K562 (cell line): ENCODE data around the gene NMB. TPM values are rescaled to one million over a fixed set of nuclear protein-coding genes. Genes with fewer than 3 reads are reported as not detected.
A peak's percentile ranks its signal among the peaks of the same experiment; 100 is the strongest.

Experiments used
- ATAC-seq: fragments of 200-7000 bp; cut with Tn5 transposase; 3 replicates; pipeline ENCODE4 v1.9.1; 2020; ENCODE audit warnings: moderate library complexity
- BruUV-seq: library from RNA; stranded (reverse); fragments of 400-500 nt; replicated peaks from 2 replicates; lab custom pipeline; 2021; lab: Mats Ljungman, UMichigan
- CTCF ChIA-PET: fragments of 300-600 bp; formaldehyde crosslinking; extraction: SDS; loops from one replicate; lab custom pipeline; 2021; ENCODE audit warnings: low intra/inter-chr PET ratio; lab: Yijun Ruan, JAX
- POLR2A ChIA-PET: fragments of 300-600, 350-650 bp; sonication (Branson Sonifier 250); formaldehyde crosslinking; extraction: SDS; loops from one replicate; lab custom pipeline; 2021; ENCODE audit warnings: antibody characterized with exemption, inconsistent platforms; lab: Yijun Ruan, JAX
- DNase-seq, 4 experiments: peaks; one replicate each; pipeline versions ENCODE4 v3.0.0 to v3.0.0-alpha.2; 2011 to 2018; ENCODE audit warnings: low spot score in 3 of 4, mixed read lengths in 3 of 4; ENCODE audit errors: extremely low read depth in 1 of 4
- FAIRE-seq: peaks from 2 replicates; lab custom pipeline; 2011; peaks lifted over from hg19 to GRCh38; lab: Jason Lieb, UNC
- H2AFZ ChIP-seq: 2 replicates; pipeline ENCODE4 v1.6.0; 2011; ENCODE audit warnings: low read depth, low read length, control low read depth, inconsistent platforms
- H3K27ac ChIP-seq: fragments of 200-600 bp; 3 replicates; pipeline ENCODE4 v1.8.0; 2011; ENCODE audit warnings: low read depth, mild to moderate bottlenecking, control low read depth, inconsistent platforms, low read length, moderate library complexity, mixed read lengths; ENCODE audit errors: extremely low read depth
- H3K27me3 ChIP-seq, 2 experiments: fragments of 300-600 bp in 1 of 2; 2 replicates in 1 of 2; 3 replicates in 1 of 2; pipeline versions ENCODE4 v1.6.0 to v1.8.0; 2011; ENCODE audit warnings: inconsistent platforms in 2 of 2, low read length in 2 of 2, mild to moderate bottlenecking in 1 of 2, mixed read lengths in 1 of 2, moderate library complexity in 1 of 2; ENCODE audit not compliant: control insufficient read depth in 2 of 2, insufficient read depth in 2 of 2
- H3K36me3 ChIP-seq: fragments of 300-600 bp; 3 replicates; pipeline ENCODE4 v1.8.0; 2011; ENCODE audit warnings: mild to moderate bottlenecking, low read length, inconsistent platforms; ENCODE audit not compliant: control insufficient read depth, insufficient read depth
- H3K4me1 ChIP-seq, 2 experiments: fragments of 200-600 bp in 1 of 2; replicated peaks in 1 of 2; 2 replicates in 1 of 2; 3 replicates in 1 of 2; pipeline versions ENCODE4 v1.5.1 to v1.8.0; 2011; ENCODE audit warnings: inconsistent platforms in 2 of 2, low read length in 2 of 2, mild to moderate bottlenecking in 1 of 2, mixed read lengths in 1 of 2, moderate library complexity in 1 of 2; ENCODE audit not compliant: control insufficient read depth in 2 of 2, insufficient read depth in 2 of 2
- H3K4me2 ChIP-seq: 2 replicates; pipeline ENCODE4 v1.6.1; 2011; ENCODE audit warnings: low read length, control low read depth, inconsistent platforms, mixed read lengths; ENCODE audit not compliant: insufficient read depth
- H3K4me3 ChIP-seq: fragments of 200-600 bp; sonication (generic), shearing (Covaris generic); 2 replicates; pipeline ENCODE4 v1.5.1; 2016; ENCODE audit warnings: control low read depth, inconsistent platforms
- H3K79me2 ChIP-seq: fragments of 200-600 bp; 3 replicates; pipeline ENCODE4 v1.8.0; 2011; ENCODE audit warnings: low read length, inconsistent platforms; ENCODE audit not compliant: control insufficient read depth, insufficient read depth
- H3K9ac ChIP-seq, 2 experiments: 2 replicates each; pipeline versions ENCODE4 v1.6.0 to v1.6.1; 2011; ENCODE audit warnings: low read depth in 2 of 2, low read length in 2 of 2, control low read depth in 1 of 2, inconsistent platforms in 1 of 2, mild to moderate bottlenecking in 1 of 2, mixed read lengths in 1 of 2; ENCODE audit not compliant: insufficient read depth in 1 of 2
- H3K9me1 ChIP-seq: one replicate; pipeline ENCODE4 v1.6.0; 2011; ENCODE audit warnings: inconsistent platforms, mild to moderate bottlenecking, low read length, moderate library complexity; ENCODE audit not compliant: control insufficient read depth, insufficient read depth
- H3K9me3 ChIP-seq: replicated peaks from 2 replicates; pipeline ENCODE4 v1.5.1; 2011; ENCODE audit warnings: low read depth, low read length, inconsistent platforms; ENCODE audit not compliant: control insufficient read depth, insufficient read depth
- H4K20me1 ChIP-seq: replicated peaks from 2 replicates; pipeline ENCODE4 v1.6.1; 2011; ENCODE audit warnings: low read length, inconsistent platforms, mixed read lengths; ENCODE audit not compliant: control insufficient read depth, insufficient read depth
- ATF4 ChIP-seq: fragments of 450-650 bp; formaldehyde crosslinking; IDR thresholded peaks from 2 replicates; pipeline ENCODE4 v1.4.0; 2022; ENCODE audit warnings: mild to moderate bottlenecking, moderate library complexity
- BRF1 ChIP-seq: IDR thresholded peaks from 3 replicates; pipeline ENCODE4 v1.6.1; 2011; ENCODE audit warnings: borderline replicate concordance, mild to moderate bottlenecking; ENCODE audit not compliant: insufficient read length; ENCODE audit errors: extremely low read depth
- HMG20A ChIP-seq: fragments of 450-650 bp; formaldehyde crosslinking; conservative IDR thresholded peaks from 2 replicates; pipeline ENCODE4 v1.4.0; 2020; ENCODE audit warnings: mild to moderate bottlenecking, mixed read lengths
- SIX5 ChIP-seq, 2 experiments: IDR thresholded peaks; 2 replicates each; pipeline ENCODE4 v1.6.1; 2011; ENCODE audit warnings: low read length in 2 of 2, borderline replicate concordance in 1 of 2, low read depth in 1 of 2, mild to moderate bottlenecking in 1 of 2, moderate library complexity in 1 of 2; ENCODE audit not compliant: insufficient read depth in 1 of 2
- ZSCAN32 ChIP-seq: fragments of 450-650 bp; formaldehyde crosslinking; IDR thresholded peaks from 2 replicates; pipeline ENCODE4 v1.4.0; 2020; ENCODE audit warnings: mild to moderate bottlenecking, moderate library complexity
- WGBS: fragments of 100-300 bp; shearing (Covaris generic); methylation state at CpG from one replicate; pipeline ENCODE4 v1.1.6; 2016; ENCODE audit warnings: low coverage, mixed read lengths; ENCODE audit not compliant: insufficient coverage; ENCODE audit errors: missing lambda C conversion rate; 5-methylcytosine and 5-hydroxymethylcytosine counted together
- in situ Hi-C: fragments of 300-500 bp; cut with MboI; formaldehyde crosslinking; loops from 4 replicates; pipeline ENCODE4 v1.15.0; 2018; ENCODE audit warnings: inconsistent platforms, mixed read lengths
- intact Hi-C: fragments of 100-400 bp; cut with micrococcal nuclease; formaldehyde crosslinking; loops from 2 replicates; pipeline ENCODE4 v1.14.2; 2022
- polyA plus RNA-seq, 8 experiments: library from polyadenylated mRNA; depleted of rRNA in 4 of 8; stranded (reverse) in 5 of 8; unstranded in 3 of 8; fragments of >200 nt; fragmentation: Nextera tagmentation in 2 of 8; fragmentation: Illumina TruSeq in 1 of 8; extraction: Ambion mirVana in 2 of 8; extraction: Trizol in 1 of 8; gene quantifications; 2 replicates each; pipeline versions ENCODE4 v1.2.1 to v1.2.3, GENCODE V29; 2011 to 2014; ENCODE audit warnings: inconsistent platforms in 1 of 8, missing spikeins in 1 of 8
- total RNA-seq, 7 experiments: library from RNA; depleted of rRNA in 6 of 7; stranded (reverse); fragments of >200 nt in 6 of 7; fragmentation: Illumina TruSeq in 2 of 7; extraction: Trizol in 2 of 7; gene quantifications; 2 replicates each; pipeline versions ENCODE4 v1.2.1 to v1.2.3, GENCODE V29; 2011 to 2021; ENCODE audit warnings: low replicate concordance in 1 of 7

The NMB gene
- total and polyA plus RNA-seq, 9 of the 15 experiments (the other 6 are each of a cell fraction or from before 2014, with no cell fraction given): 0.06 to 0.16 (median 0.09) TPM; not detected in 5

DNA sequence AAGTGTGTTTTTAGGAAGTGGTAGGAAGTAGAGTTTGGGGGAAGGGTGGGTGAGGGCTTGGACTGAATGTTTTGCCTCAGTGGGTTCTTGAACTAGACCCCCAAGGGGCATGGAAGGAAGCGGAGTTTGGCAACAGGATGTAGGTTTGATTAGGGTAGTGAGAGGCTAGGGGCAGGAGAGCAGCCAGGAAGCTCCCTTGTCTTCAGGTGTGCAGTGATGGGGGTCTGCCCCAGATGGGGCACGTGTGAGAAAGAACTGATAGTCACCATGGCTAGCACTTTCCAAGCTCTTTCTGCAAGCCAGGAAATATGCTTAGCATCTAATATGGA lies 52.5 kb downstream of the NMB start:
- ChIA-PET CTCF (no interaction called here), POLR2A (interaction anchor here (1.1 to 1.2 kb wide), 3 partner anchors 16 to 29 kb away, joined by 3 to 6 read pairs (median 4); no protein-coding TSS in a partner anchor)
- intact Hi-C loops: no loop called here
- Histone ChIP-seq H3K36me3 (peaks cover 17% of the 10 kb centered on the region; the same call in 1 of the 3 replicates), H3K9me3 (no peaks in the 10 kb centered on the region), H3K9ac (peak overlapping the region in 1 of 2 experiments; percentile 28; a peak in 1 of 4 replicates), H3K4me2 (no peak overlapping the region), H3K4me1 (peaks cover 5 to 23% of the 10 kb centered on the region in 2 experiments; a peak in 4 of 5 replicates), H2AFZ (no peak overlapping the region), H3K9me1 (no peaks in the 10 kb centered on the region)
- 58% methylated on average over 2 of the region's 2 CpGs for WGBS
- no peak for ATAC-seq
- TF ChIP-seq HMG20A: no peak
- no peak for TF ChIP-seq ATF4 (CRISPR knock-in tag)
- TF ChIP-seq SIX5 (IDR thresholded peaks at IDR 0.05; ENCODE audit: borderline replicate concordance in 1 of 2, insufficient read depth in 1 of 2, low read depth in 1 of 2, low read length in 2 of 2): no peak
- TF ChIP-seq BRF1: no peak
- no peak for TF ChIP-seq ZSCAN32 (CRISPR knock-in tag)
- TF ChIP-seq, all 486 proteins: peak for 0
- no peak for DNase-seq
- Histone ChIP-seq H3K27ac (no peak overlapping the region), H3K79me2 (peaks cover 4% of the 10 kb centered on the region; the same call in 1 of the 3 replicates), H3K27me3 (no peaks in the 10 kb centered on the region), H3K4me3 (no peak overlapping the region), H4K20me1 (no peaks in the 10 kb centered on the region)
- in situ Hi-C loops: no loop called here
- no peak for FAIRE-seq
- BruUV-seq: no TSS peak

Other genes starting within 250 kb of the NMB start
- gene ZSCAN2, start 57.2 kb downstream of the NMB start, total RNA-seq (2014; rRNA removed): 8.7 and 9.2 TPM in 2 replicates
- gene ZSCAN2, start 57.2 kb downstream of the NMB start, total RNA-seq (2014; rRNA removed; fragmentation: Illumina TruSeq; extraction: Trizol): 5.0 and 6.1 TPM in 2 replicates
- 6.6 and 8.3 TPM in 2 replicates for gene ZSCAN2, start 57.2 kb downstream of the NMB start, total RNA-seq (2015; rRNA removed; fragmentation: Illumina TruSeq; extraction: Trizol)
- gene ZSCAN2, start 57.2 kb downstream of the NMB start, total RNA-seq (2021): 6.8 and 7.4 TPM in 2 replicates
- gene ZSCAN2, start 57.2 kb downstream of the NMB start, polyA plus RNA-seq (2011; rRNA removed): 8.9 TPM in 2 replicates
- gene ZSCAN2, start 57.2 kb downstream of the NMB start, polyA plus RNA-seq (2014; fragmentation: Illumina TruSeq; extraction: Trizol): 6.4 and 6.9 TPM in 2 replicates
- gene ZSCAN2, start 57.2 kb downstream of the NMB start, polyA plus RNA-seq (2014; fragmentation: Nextera tagmentation; extraction: Ambion mirVana): 1 to 10 TPM; 1.7 to 2.3 TPM
- 11.3 and 14.2 TPM in 2 replicates for gene ZSCAN2, start 57.2 kb downstream of the NMB start, polyA plus RNA-seq (2014; rRNA removed)
- gene WDR73, start 3.9 kb downstream of the NMB start, total RNA-seq (2014; rRNA removed): 20.7 and 21.7 TPM in 2 replicates
- gene WDR73, start 3.9 kb downstream of the NMB start, total RNA-seq (2014; rRNA removed; fragmentation: Illumina TruSeq; extraction: Trizol): 24.3 and 24.4 TPM in 2 replicates
- gene WDR73, start 3.9 kb downstream of the NMB start, total RNA-seq (2015; rRNA removed; fragmentation: Illumina TruSeq; extraction: Trizol): 18.6 and 19.8 TPM in 2 replicates
- gene WDR73, start 3.9 kb downstream of the NMB start, total RNA-seq (2021): 21.7 and 22.8 TPM in 2 replicates
- 20.1 and 24.3 TPM in 2 replicates for gene WDR73, start 3.9 kb downstream of the NMB start, polyA plus RNA-seq (2011; rRNA removed)
- 21.9 and 25.4 TPM in 2 replicates for gene WDR73, start 3.9 kb downstream of the NMB start, polyA plus RNA-seq (2014; fragmentation: Illumina TruSeq; extraction: Trizol)
- 10 to 100 TPM in 1 of 2 experiments, 1 to 10 TPM in 1; 9.2 to 11.5 TPM for gene WDR73, start 3.9 kb downstream of the NMB start, polyA plus RNA-seq (2014; fragmentation: Nextera tagmentation; extraction: Ambion mirVana)
- gene WDR73, start 3.9 kb downstream of the NMB start, polyA plus RNA-seq (2014; rRNA removed): 23.9 and 30.7 TPM in 2 replicates
- gene SEC11A, start 57.9 kb upstream of the NMB start, total RNA-seq (2014; rRNA removed): 170 and 198 TPM in 2 replicates
- 270 and 314 TPM in 2 replicates for gene SEC11A, start 57.9 kb upstream of the NMB start, total RNA-seq (2014; rRNA removed; fragmentation: Illumina TruSeq; extraction: Trizol)
- 204 and 217 TPM in 2 replicates for gene SEC11A, start 57.9 kb upstream of the NMB start, total RNA-seq (2015; rRNA removed; fragmentation: Illumina TruSeq; extraction: Trizol)
- 175 and 183 TPM in 2 replicates for gene SEC11A, start 57.9 kb upstream of the NMB start, total RNA-seq (2021)
- 166 and 238 TPM in 2 replicates for gene SEC11A, start 57.9 kb upstream of the NMB start, polyA plus RNA-seq (2011; rRNA removed)
- 240 and 254 TPM in 2 replicates for gene SEC11A, start 57.9 kb upstream of the NMB start, polyA plus RNA-seq (2014; fragmentation: Illumina TruSeq; extraction: Trizol)
- gene SEC11A, start 57.9 kb upstream of the NMB start, polyA plus RNA-seq (2014; fragmentation: Nextera tagmentation; extraction: Ambion mirVana): 100 to 1,000 TPM; 206 to 229 TPM
- gene SEC11A, start 57.9 kb upstream of the NMB start, polyA plus RNA-seq (2014; rRNA removed): 301 and 310 TPM in 2 replicates
- gene ZNF592, start 90.4 kb upstream of the NMB start, total RNA-seq (2014; rRNA removed): 5.9 and 9.1 TPM in 2 replicates
- gene ZNF592, start 90.4 kb upstream of the NMB start, total RNA-seq (2014; rRNA removed; fragmentation: Illumina TruSeq; extraction: Trizol): 6.3 and 6.6 TPM in 2 replicates
- 9.1 and 9.2 TPM in 2 replicates for gene ZNF592, start 90.4 kb upstream of the NMB start, total RNA-seq (2015; rRNA removed; fragmentation: Illumina TruSeq; extraction: Trizol)
- 22.0 and 23.8 TPM in 2 replicates for gene ZNF592, start 90.4 kb upstream of the NMB start, total RNA-seq (2021)
- gene ZNF592, start 90.4 kb upstream of the NMB start, polyA plus RNA-seq (2011; rRNA removed): 7.4 and 10.4 TPM in 2 replicates
- 18.5 and 18.8 TPM in 2 replicates for gene ZNF592, start 90.4 kb upstream of the NMB start, polyA plus RNA-seq (2014; fragmentation: Illumina TruSeq; extraction: Trizol)
- gene ZNF592, start 90.4 kb upstream of the NMB start, polyA plus RNA-seq (2014; fragmentation: Nextera tagmentation; extraction: Ambion mirVana): 1 to 10 TPM in 1 of 2 experiments, under 1 TPM in 1; 0.88 to 1.7 TPM
- 11.6 TPM in 2 replicates for gene ZNF592, start 90.4 kb upstream of the NMB start, polyA plus RNA-seq (2014; rRNA removed)
- 0.05 and 0.08 TPM in 2 replicates for gene ALPK3, start 159.2 kb upstream of the NMB start, total RNA-seq (2014; rRNA removed)
- gene ALPK3, start 159.2 kb upstream of the NMB start, total RNA-seq (2014; rRNA removed; fragmentation: Illumina TruSeq; extraction: Trizol): 0.03 and 0.07 TPM in 2 replicates
- 0.07 and 0.15 TPM in 2 replicates for gene ALPK3, start 159.2 kb upstream of the NMB start, total RNA-seq (2015; rRNA removed; fragmentation: Illumina TruSeq; extraction: Trizol)
- 0.07 and 0.13 TPM in 2 replicates for gene ALPK3, start 159.2 kb upstream of the NMB start, total RNA-seq (2021)
- 0.07 and 0.20 TPM in 2 replicates for gene ALPK3, start 159.2 kb upstream of the NMB start, polyA plus RNA-seq (2011; rRNA removed)
- gene ALPK3, start 159.2 kb upstream of the NMB start, polyA plus RNA-seq (2014; fragmentation: Illumina TruSeq; extraction: Trizol): 0.04 and 0.08 TPM in 2 replicates
- gene ALPK3, start 159.2 kb upstream of the NMB start, polyA plus RNA-seq (2014; fragmentation: Nextera tagmentation; extraction: Ambion mirVana): not detected
- gene ALPK3, start 159.2 kb upstream of the NMB start, polyA plus RNA-seq (2014; rRNA removed): 0.09 and 1.0 TPM in 2 replicates
- not detected in 2 replicates for gene SLC28A1, start 226.5 kb upstream of the NMB start, total RNA-seq (2014; rRNA removed)
- not detected in 2 replicates for gene SLC28A1, start 226.5 kb upstream of the NMB start, total RNA-seq (2014; rRNA removed; fragmentation: Illumina TruSeq; extraction: Trizol)
- gene SLC28A1, start 226.5 kb upstream of the NMB start, total RNA-seq (2015; rRNA removed; fragmentation: Illumina TruSeq; extraction: Trizol): not detected in 2 replicates
- not detected in 2 replicates for gene SLC28A1, start 226.5 kb upstream of the NMB start, total RNA-seq (2021)
- gene SLC28A1, start 226.5 kb upstream of the NMB start, polyA plus RNA-seq (2011; rRNA removed): not detected in 2 replicates
- gene SLC28A1, start 226.5 kb upstream of the NMB start, polyA plus RNA-seq (2014; fragmentation: Illumina TruSeq; extraction: Trizol): not detected in 2 replicates
- gene SLC28A1, start 226.5 kb upstream of the NMB start, polyA plus RNA-seq (2014; fragmentation: Nextera tagmentation; extraction: Ambion mirVana): under 1 TPM in 1 of 2 experiments, not detected in 1; 0.04 TPM
- not detected in 2 replicates for gene SLC28A1, start 226.5 kb upstream of the NMB start, polyA plus RNA-seq (2014; rRNA removed)